ENCODE measurements around the gene TMEM132E.

Gene TMEM132E

GRCh38 chr17:34570506-34570905 lies 8.9 kb upstream of the TMEM132E start:
- no peak overlapping the region for H3K27ac ChIP-seq
- TF ChIP-seq CTCF (IDR thresholded peaks at IDR 0.05): no peak
- no peak for TF ChIP-seq ZFX (IDR thresholded peaks at IDR 0.05; ENCODE audit: borderline replicate concordance)

GRCh38 chr17:34571428-34572130 lies 7.8 kb upstream of the TMEM132E start:
- TF ChIP-seq CTCF (IDR thresholded peaks at IDR 0.05): no peak
- no peak for TF ChIP-seq ZFX (IDR thresholded peaks at IDR 0.05; ENCODE audit: borderline replicate concordance)
- H3K27ac ChIP-seq: no peak overlapping the region

GRCh38 chr17:34572483-34572882 lies 6.9 kb upstream of the TMEM132E start:
- TF ChIP-seq CTCF (IDR thresholded peaks at IDR 0.05) (no peak), ZFX (IDR thresholded peaks at IDR 0.05; ENCODE audit: borderline replicate concordance) (no peak)
- H3K27ac ChIP-seq: no peak overlapping the region

GRCh38 chr17:34575182-34575581 lies 4.2 kb upstream of the TMEM132E start:
- TF ChIP-seq ZFX (IDR thresholded peaks at IDR 0.05; ENCODE audit: borderline replicate concordance): no peak
- TF ChIP-seq CTCF (IDR thresholded peaks at IDR 0.05): no peak
- H3K27ac ChIP-seq: no peak overlapping the region

GRCh38 chr17:34578016-34578415 lies 1.4 kb upstream of the TMEM132E start:
- no peak for TF ChIP-seq ZFX (IDR thresholded peaks at IDR 0.05; ENCODE audit: borderline replicate concordance)
- no peak for TF ChIP-seq CTCF (IDR thresholded peaks at IDR 0.05)
- no peak overlapping the region for H3K27ac ChIP-seq

GRCh38 chr17:34578656-34579016 lies 746 bp upstream of the TMEM132E start:
- TF ChIP-seq CTCF (IDR thresholded peaks at IDR 0.05) (no peak), ZFX (IDR thresholded peaks at IDR 0.05; ENCODE audit: borderline replicate concordance) (no peak)
- no peak overlapping the region for H3K27ac ChIP-seq

- no peak overlapping the region for H3K27ac ChIP-seq
- TF ChIP-seq CTCF (IDR thresholded peaks at IDR 0.05): no peak
- no peak for TF ChIP-seq ZFX (IDR thresholded peaks at IDR 0.05; ENCODE audit: borderline replicate concordance)
These were observed 750 bp downstream of the TMEM132E start for GRCh38 chr17:34579979-34580684.

All from 22Rv1 (cell line).